ENCODE results near the gene DDRGK1.

The DDRGK1 gene

DNA sequence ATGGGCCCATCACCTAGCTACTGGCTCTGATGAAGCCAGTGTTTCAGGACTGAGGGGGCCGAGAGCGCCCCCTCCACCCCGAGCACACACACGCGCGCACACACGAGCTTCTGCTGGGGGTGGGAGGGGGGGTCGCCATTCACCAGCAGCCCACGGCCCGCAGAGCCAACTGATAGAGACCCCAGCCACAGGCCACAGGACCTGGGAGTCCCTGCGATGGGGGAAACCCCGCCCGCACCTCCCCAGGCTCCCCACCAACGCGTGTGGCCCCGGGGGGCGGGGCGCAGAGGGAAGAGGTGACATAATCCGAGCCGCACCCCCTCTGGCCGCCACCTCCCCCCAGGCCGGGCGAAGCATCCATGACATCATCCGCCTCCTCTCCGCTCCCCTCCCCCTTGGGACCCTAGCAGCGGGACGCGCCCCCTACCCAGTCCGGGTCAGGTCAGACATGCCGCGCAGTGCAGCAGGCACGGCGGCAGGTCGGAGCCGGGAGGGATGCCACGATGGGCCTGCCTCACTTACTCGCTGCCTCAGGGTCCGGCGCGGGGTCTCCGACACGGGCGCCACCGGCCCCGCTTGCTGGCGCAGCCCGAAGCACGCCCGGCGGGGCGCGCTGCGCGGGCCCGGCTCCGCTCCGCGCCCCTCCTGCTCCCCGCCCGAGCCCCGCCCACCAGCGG lies 31.4 kb downstream of the DDRGK1 start, which contains the start of gene LZTS3:
Gene LZTS3 (minus strand): TSS at position 617 of the 677 bp plus-strand sequence. CDS start 6,386 bp downstream, outside the sequence.
- peak within 1 kb of the TSS; percentile 54 for H3K9ac ChIP-seq (ENCODE audit: low read depth, low read length, poor library complexity, severe bottlenecking)
- H3K27me3 ChIP-seq (ENCODE audit: insufficient read depth, low read length, poor library complexity, severe bottlenecking): no peaks in the 10 kb centered on the region
- H3K79me2 ChIP-seq (ENCODE audit: insufficient read depth, low read length): no peaks in the 10 kb centered on the region
- peak within 1 kb of the TSS; percentile 80 for H3K4me2 ChIP-seq (ENCODE audit: low read depth, low read length, poor library complexity, severe bottlenecking)
- H2AFZ ChIP-seq (ENCODE audit: low read length): peak within 1 kb of the TSS; percentile 92
- no peaks in the 10 kb centered on the region for H3K36me3 ChIP-seq (ENCODE audit: insufficient read depth, low read length)
- H4K20me1 ChIP-seq (ENCODE audit: insufficient read depth, low read length, poor library complexity, severe bottlenecking): no peaks in the 10 kb centered on the region
- TF ChIP-seq, protein P1, sequence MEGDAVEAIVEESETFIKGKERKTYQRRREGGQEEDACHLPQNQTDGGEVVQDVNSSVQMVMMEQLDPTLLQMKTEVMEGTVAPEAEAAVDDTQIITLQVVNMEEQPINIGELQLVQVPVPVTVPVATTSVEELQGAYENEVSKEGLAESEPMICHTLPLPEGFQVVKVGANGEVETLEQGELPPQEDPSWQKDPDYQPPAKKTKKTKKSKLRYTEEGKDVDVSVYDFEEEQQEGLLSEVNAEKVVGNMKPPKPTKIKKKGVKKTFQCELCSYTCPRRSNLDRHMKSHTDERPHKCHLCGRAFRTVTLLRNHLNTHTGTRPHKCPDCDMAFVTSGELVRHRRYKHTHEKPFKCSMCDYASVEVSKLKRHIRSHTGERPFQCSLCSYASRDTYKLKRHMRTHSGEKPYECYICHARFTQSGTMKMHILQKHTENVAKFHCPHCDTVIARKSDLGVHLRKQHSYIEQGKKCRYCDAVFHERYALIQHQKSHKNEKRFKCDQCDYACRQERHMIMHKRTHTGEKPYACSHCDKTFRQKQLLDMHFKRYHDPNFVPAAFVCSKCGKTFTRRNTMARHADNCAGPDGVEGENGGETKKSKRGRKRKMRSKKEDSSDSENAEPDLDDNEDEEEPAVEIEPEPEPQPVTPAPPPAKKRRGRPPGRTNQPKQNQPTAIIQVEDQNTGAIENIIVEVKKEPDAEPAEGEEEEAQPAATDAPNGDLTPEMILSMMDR (conservative IDR thresholded peaks at IDR 0.05; ENCODE audit: low read length): no peak
- no peak for TF ChIP-seq EZH2phosphoT487 (IDR thresholded peaks at IDR 0.05; ENCODE audit: borderline replicate concordance)
- H3F3A ChIP-seq (ENCODE audit: low read depth): no peaks in the 10 kb centered on the region
- no peaks in the 10 kb centered on the region for H3K9me2 ChIP-seq (replicated peaks; ENCODE audit: low read depth, low read length)
- H3K4me1 ChIP-seq (ENCODE audit: insufficient read depth, low read length, poor library complexity, severe bottlenecking): peaks cover 4% of the 10 kb centered on the region
- no peaks in the 10 kb centered on the region for H3K9me3 ChIP-seq (ENCODE audit: insufficient read depth, low read depth, low read length)
- H3K4me3 ChIP-seq (ENCODE audit: low read length, poor library complexity, severe bottlenecking): peak within 1 kb of the TSS; percentile 87

DNA sequence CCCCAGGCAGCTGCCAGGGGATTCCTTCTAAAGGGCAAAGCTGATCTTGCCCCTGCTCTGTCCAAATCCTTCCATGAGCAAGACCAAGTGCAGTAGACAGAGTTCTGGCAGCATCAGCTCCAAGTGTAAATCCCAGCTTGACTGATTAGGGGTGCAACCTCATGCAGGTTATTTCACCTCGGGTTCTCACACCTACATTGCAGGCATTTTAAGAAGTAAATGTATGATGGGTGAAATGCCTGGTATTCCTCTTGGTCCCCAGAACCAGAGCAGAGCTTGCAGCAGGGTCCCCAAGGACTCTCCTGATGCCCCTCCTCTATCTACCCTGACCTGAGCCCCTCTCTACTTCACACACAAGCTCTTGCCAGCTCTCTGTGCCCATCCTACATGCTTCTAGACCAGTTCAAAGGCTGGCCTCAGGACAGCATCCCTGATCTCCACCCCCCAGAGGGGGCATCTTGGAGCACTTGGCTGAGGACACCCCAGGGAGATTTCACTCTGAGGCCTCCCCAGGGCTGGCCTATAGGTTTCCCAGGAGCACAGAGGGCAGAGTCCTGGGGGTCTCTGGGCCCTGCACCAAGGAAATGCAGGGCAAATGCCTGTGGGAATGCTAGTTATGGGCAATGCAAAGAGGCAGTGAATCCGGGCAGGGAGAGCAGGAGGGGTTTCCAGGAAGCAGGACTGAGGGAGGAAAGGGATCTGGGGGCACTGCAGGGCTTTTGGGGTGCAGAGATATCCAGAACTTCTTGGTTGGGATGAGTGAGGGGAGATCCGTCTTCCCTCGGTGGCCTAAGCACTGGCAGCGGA lies 32.2 kb downstream of the DDRGK1 start:
- peak overlapping the region; percentile 54 for H3K9ac ChIP-seq (ENCODE audit: low read depth, low read length, poor library complexity, severe bottlenecking)
- H3K4me3 ChIP-seq (ENCODE audit: low read length, poor library complexity, severe bottlenecking): peak overlapping the region; percentile 87
- H3K4me1 ChIP-seq (ENCODE audit: insufficient read depth, low read length, poor library complexity, severe bottlenecking): peaks cover 4% of the 10 kb centered on the region
- H2AFZ ChIP-seq (ENCODE audit: low read length): no peak overlapping the region
- no peaks in the 10 kb centered on the region for H3K27me3 ChIP-seq (ENCODE audit: insufficient read depth, low read length, poor library complexity, severe bottlenecking)
- no peaks in the 10 kb centered on the region for H3K9me2 ChIP-seq (replicated peaks; ENCODE audit: low read depth, low read length)
- no peak for TF ChIP-seq EZH2phosphoT487 (IDR thresholded peaks at IDR 0.05; ENCODE audit: borderline replicate concordance)
- TF ChIP-seq, protein P1 (conservative IDR thresholded peaks at IDR 0.05; ENCODE audit: low read length): no peak
- H3K79me2 ChIP-seq (ENCODE audit: insufficient read depth, low read length): no peaks in the 10 kb centered on the region
- no peaks in the 10 kb centered on the region for H3K9me3 ChIP-seq (ENCODE audit: insufficient read depth, low read depth, low read length)
- H4K20me1 ChIP-seq (ENCODE audit: insufficient read depth, low read length, poor library complexity, severe bottlenecking): no peaks in the 10 kb centered on the region
- peak overlapping the region; percentile 80 for H3K4me2 ChIP-seq (ENCODE audit: low read depth, low read length, poor library complexity, severe bottlenecking)
- no peaks in the 10 kb centered on the region for H3F3A ChIP-seq (ENCODE audit: low read depth)
- H3K36me3 ChIP-seq (ENCODE audit: insufficient read depth, low read length): no peaks in the 10 kb centered on the region

DNA sequence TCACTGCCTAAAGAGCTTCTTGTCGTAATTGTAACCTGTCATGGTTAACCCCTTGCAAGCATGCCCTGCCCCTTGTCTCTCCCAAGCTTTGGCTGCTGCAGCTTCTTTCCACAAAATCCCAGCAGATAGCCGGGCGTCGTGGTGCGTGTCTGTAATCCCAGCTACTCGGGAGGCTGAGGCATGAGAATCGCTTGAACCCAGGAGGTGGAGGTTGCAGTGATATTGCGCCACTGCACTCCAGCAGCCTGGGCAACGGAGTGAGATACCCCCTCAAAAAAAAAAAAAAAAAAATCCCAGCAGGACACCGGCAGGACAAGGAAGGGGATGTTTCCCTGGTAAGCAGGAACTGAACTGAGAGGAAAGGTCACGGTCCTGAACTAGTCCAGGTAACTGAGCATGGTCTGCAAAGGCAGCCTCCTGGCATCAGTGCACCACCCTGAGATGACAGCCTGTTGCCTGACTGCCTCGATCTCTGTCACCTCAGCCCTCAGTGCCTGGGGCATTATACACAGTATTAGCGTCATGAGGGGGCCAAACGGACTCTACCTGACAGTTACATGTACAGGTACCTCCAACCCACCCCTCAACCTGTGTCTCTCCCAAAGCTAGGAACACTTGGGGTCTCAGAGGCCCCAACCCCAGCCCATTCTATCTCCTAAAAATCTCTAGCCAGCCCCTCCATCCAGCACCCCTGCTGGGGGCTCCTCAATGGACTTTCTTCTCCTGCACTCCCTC lies 32.9 kb downstream of the DDRGK1 start:
- peaks cover 4% of the 10 kb centered on the region for H3K4me1 ChIP-seq (ENCODE audit: insufficient read depth, low read length, poor library complexity, severe bottlenecking)
- no peak overlapping the region for H3K9ac ChIP-seq (ENCODE audit: low read depth, low read length, poor library complexity, severe bottlenecking)
- H3K4me3 ChIP-seq (ENCODE audit: low read length, poor library complexity, severe bottlenecking): no peak overlapping the region
- H3K27me3 ChIP-seq (ENCODE audit: insufficient read depth, low read length, poor library complexity, severe bottlenecking): no peaks in the 10 kb centered on the region
- no peaks in the 10 kb centered on the region for H3K36me3 ChIP-seq (ENCODE audit: insufficient read depth, low read length)
- no peaks in the 10 kb centered on the region for H4K20me1 ChIP-seq (ENCODE audit: insufficient read depth, low read length, poor library complexity, severe bottlenecking)
- no peaks in the 10 kb centered on the region for H3K9me2 ChIP-seq (replicated peaks; ENCODE audit: low read depth, low read length)
- H2AFZ ChIP-seq (ENCODE audit: low read length): no peak overlapping the region
- H3F3A ChIP-seq (ENCODE audit: low read depth): no peaks in the 10 kb centered on the region
- H3K9me3 ChIP-seq (ENCODE audit: insufficient read depth, low read depth, low read length): no peaks in the 10 kb centered on the region
- H3K4me2 ChIP-seq (ENCODE audit: low read depth, low read length, poor library complexity, severe bottlenecking): no peak overlapping the region
- no peaks in the 10 kb centered on the region for H3K79me2 ChIP-seq (ENCODE audit: insufficient read depth, low read length)
- TF ChIP-seq, protein P1 (conservative IDR thresholded peaks at IDR 0.05; ENCODE audit: low read length): no peak

Measured in Loucy (cell line).